IMR-90 (cell line): ENCODE measurements around the gene TREML2. TPM values are rescaled to one million over a fixed set of nuclear protein-coding genes. Genes with fewer than 3 reads are reported as not detected.

Experiments
- ATAC-seq: fragments of 200-7000 bp; cut with Tn5 transposase; 2 replicates; pipeline ENCODE4 v1.9.1; 2020; ENCODE audit warnings: low read depth, mild to moderate bottlenecking, moderate library complexity
- BruUV-seq: library from RNA; stranded (reverse); fragments of 400-500 nt; replicated peaks from 2 replicates; lab custom pipeline; 2021; lab: Mats Ljungman, UMichigan
- CTCF ChIA-PET: fragments of 300-600 bp; formaldehyde crosslinking; extraction: SDS; loops from one replicate; lab custom pipeline; 2021; ENCODE audit warnings: antibody characterized with exemption; lab: Yijun Ruan, JAX
- POLR2A ChIA-PET: fragments of 300-600 bp; sonication (Branson Sonifier 250); formaldehyde crosslinking; loops from one replicate; lab custom pipeline; 2022; ENCODE audit warnings: antibody characterized with exemption; ENCODE audit not compliant: unreplicated experiment; lab: Charles Lee
- DNase-seq: peaks from one replicate; pipeline ENCODE4 v3.0.0; 2013
- H2AFZ ChIP-seq: replicated peaks from 2 replicates; pipeline ENCODE3; 2013; ENCODE audit warnings: low read length, mild to moderate bottlenecking; ENCODE audit not compliant: poor library complexity
- H2AK5ac ChIP-seq: 2 replicates; pipeline ENCODE4 v1.6.1; 2013; ENCODE audit warnings: low read depth, low read length, inconsistent platforms
- H2AK9ac ChIP-seq: replicated peaks from 2 replicates; pipeline ENCODE3; 2013; ENCODE audit warnings: mild to moderate bottlenecking, low read depth, low read length, moderate library complexity; ENCODE audit not compliant: poor library complexity
- H2BK120ac ChIP-seq: 2 replicates; pipeline ENCODE4 v1.6.1; 2013; ENCODE audit warnings: low read depth, low read length, inconsistent platforms
- H2BK15ac ChIP-seq: 3 replicates; pipeline ENCODE4 v1.6.1; 2013; ENCODE audit warnings: low read depth, low read length, inconsistent platforms
- H2BK20ac ChIP-seq: 2 replicates; pipeline ENCODE4 v1.6.1; 2013; ENCODE audit warnings: low read depth, mild to moderate bottlenecking, inconsistent platforms, low read length, moderate library complexity
- H2BK5ac ChIP-seq: 2 replicates; pipeline ENCODE4 v1.6.1; 2013; ENCODE audit warnings: mild to moderate bottlenecking, low read depth, low read length, inconsistent platforms; ENCODE audit not compliant: poor library complexity, severe bottlenecking
- H3K14ac ChIP-seq: replicated peaks from 2 replicates; pipeline ENCODE4 v1.6.1; 2013; ENCODE audit warnings: low read depth, low read length, inconsistent platforms
- H3K18ac ChIP-seq: 2 replicates; pipeline ENCODE4 v1.6.1; 2013; ENCODE audit warnings: low read depth, low read length, control low read depth
- H3K23ac ChIP-seq: 2 replicates; pipeline ENCODE4 v1.6.1; 2013; ENCODE audit warnings: low read depth, low read length, inconsistent platforms
- H3K27ac ChIP-seq: 2 replicates; pipeline ENCODE4 v1.5.1; 2013; ENCODE audit warnings: mild to moderate bottlenecking, control low read depth, low read length; ENCODE audit not compliant: insufficient read depth
- H3K27me3 ChIP-seq: 2 replicates; pipeline ENCODE4 v1.6.1; 2013; ENCODE audit warnings: low read length; ENCODE audit not compliant: control insufficient read depth, insufficient read depth
- H3K36me3 ChIP-seq: 2 replicates; pipeline ENCODE4 v1.6.1; 2013; ENCODE audit warnings: low read length, mixed read lengths; ENCODE audit not compliant: control insufficient read depth, insufficient read depth
- H3K4ac ChIP-seq: 2 replicates; pipeline ENCODE4 v1.6.1; 2013; ENCODE audit warnings: low read depth, low read length, inconsistent platforms
- H3K4me1 ChIP-seq: 2 replicates; pipeline ENCODE4 v1.6.1; 2013; ENCODE audit warnings: low read length, mixed read lengths; ENCODE audit not compliant: control insufficient read depth, insufficient read depth
- H3K4me2 ChIP-seq: 2 replicates; pipeline ENCODE4 v1.6.1; 2013; ENCODE audit warnings: low read depth, mild to moderate bottlenecking, control low read depth, low read length, moderate library complexity
- H3K4me3 ChIP-seq: 2 replicates; pipeline ENCODE4 v1.5.1; 2013; ENCODE audit warnings: low read depth, mild to moderate bottlenecking, control low read depth, low read length, moderate library complexity; ENCODE audit not compliant: insufficient read depth
- H3K56ac ChIP-seq: 2 replicates; pipeline ENCODE4 v1.6.1; 2013; ENCODE audit warnings: low read length, inconsistent platforms; ENCODE audit not compliant: insufficient read depth; ENCODE audit errors: extremely low read depth
- H3K79me1 ChIP-seq, 2 experiments: 2 replicates each; pipeline ENCODE4 v1.6.1; 2013; ENCODE audit warnings: low read length in 2 of 2, inconsistent platforms in 1 of 2, low read depth in 1 of 2
- H3K9ac ChIP-seq: 2 replicates; pipeline ENCODE4 v1.6.1; 2013; ENCODE audit warnings: low read depth, low read length, control low read depth
- H3K9me1 ChIP-seq: 2 replicates; pipeline ENCODE4 v1.6.1; 2013; ENCODE audit warnings: low read length, inconsistent platforms; ENCODE audit not compliant: insufficient read depth
- H3K9me3 ChIP-seq: 2 replicates; pipeline ENCODE4 v1.6.1; 2013; ENCODE audit warnings: low read length; ENCODE audit not compliant: control insufficient read depth, insufficient read depth
- H4K20me1 ChIP-seq: 2 replicates; pipeline ENCODE4 v1.6.1; 2013; ENCODE audit warnings: low read length, inconsistent platforms; ENCODE audit not compliant: insufficient read depth
- H4K5ac ChIP-seq: 2 replicates; pipeline ENCODE4 v1.6.1; 2013; ENCODE audit warnings: mild to moderate bottlenecking, low read depth, low read length, control low read depth
- H4K8ac ChIP-seq, 2 experiments: 2 replicates each; pipeline ENCODE4 v1.6.1; 2013; ENCODE audit warnings: low read depth in 2 of 2, low read length in 2 of 2, control low read depth in 1 of 2, inconsistent platforms in 1 of 2
- H4K91ac ChIP-seq: 2 replicates; pipeline ENCODE4 v1.6.1; 2013; ENCODE audit warnings: low read depth, low read length, inconsistent platforms; ENCODE audit not compliant: insufficient read depth
- BHLHE40 ChIP-seq: fragments of 150-350 bp; IDR thresholded peaks from 2 replicates; pipeline ENCODE4 v1.6.1; 2016; ENCODE audit warnings: mild to moderate bottlenecking, low read depth, low read length
- CEBPB ChIP-seq: IDR thresholded peaks from 2 replicates; pipeline ENCODE4 v1.6.1; 2012; ENCODE audit warnings: low read depth, low read length, improper control_type of control experiment
- CHD1 ChIP-seq: IDR thresholded peaks from 2 replicates; pipeline ENCODE4 v1.6.1; 2012; ENCODE audit warnings: low read depth, low read length, improper control_type of control experiment
- CTCF ChIP-seq: conservative IDR thresholded peaks from 2 replicates; pipeline ENCODE4 v1.5.1; 2012; ENCODE audit warnings: mild to moderate bottlenecking, low read depth, low read length, improper control_type of control experiment
- FOS ChIP-seq: fragments of 150-350 bp; IDR thresholded peaks from 2 replicates; pipeline ENCODE4 v1.6.1; 2016; ENCODE audit warnings: low read depth, low read length
- MAFK ChIP-seq: IDR thresholded peaks from 2 replicates; pipeline ENCODE4 v1.6.1; 2012; ENCODE audit warnings: low read depth, low read length, improper control_type of control experiment
- MAZ ChIP-seq: IDR thresholded peaks from 2 replicates; pipeline ENCODE4 v1.6.1; 2012; ENCODE audit warnings: low read depth, mild to moderate bottlenecking, low read length, improper control_type of control experiment, moderate library complexity, borderline replicate concordance
- MXI1 ChIP-seq: IDR thresholded peaks from 2 replicates; pipeline ENCODE4 v1.6.1; 2012; ENCODE audit warnings: low read depth, mild to moderate bottlenecking, low read length, moderate library complexity, borderline replicate concordance
- NFE2L2 ChIP-seq: fragments of 150-350 bp; IDR thresholded peaks from 2 replicates; pipeline ENCODE4 v1.6.1; 2016; ENCODE audit warnings: low read depth, mild to moderate bottlenecking, low read length
- POLR2A ChIP-seq: IDR thresholded peaks from 2 replicates; pipeline ENCODE4 v1.6.1; 2012; ENCODE audit warnings: mild to moderate bottlenecking, low read depth, low read length
- RAD21 ChIP-seq: IDR thresholded peaks from 2 replicates; pipeline ENCODE4 v1.6.1; 2012; ENCODE audit warnings: low read length, improper control_type of control experiment
- RCOR1 ChIP-seq: IDR thresholded peaks from 2 replicates; pipeline ENCODE4 v1.6.1; 2012; ENCODE audit warnings: mild to moderate bottlenecking, low read length, improper control_type of control experiment; ENCODE audit not compliant: insufficient replicate concordance
- RFX5 ChIP-seq: IDR thresholded peaks from 2 replicates; pipeline ENCODE4 v1.8.0; 2012; ENCODE audit warnings: low read depth, mild to moderate bottlenecking, low read length, moderate library complexity
- SMC3 ChIP-seq: fragments of 150-350 bp; IDR thresholded peaks from 2 replicates; pipeline ENCODE4 v1.6.1; 2016; ENCODE audit warnings: low read depth, mild to moderate bottlenecking, antibody characterized with exemption, low read length, moderate library complexity
- USF2 ChIP-seq: fragments of 150-350 bp; IDR thresholded peaks from 2 replicates; pipeline ENCODE4 v1.6.1; 2017; ENCODE audit warnings: mild to moderate bottlenecking, antibody characterized with exemption, low read length, low read depth
- WGBS, 2 experiments: methylation state at CpG; one replicate each; pipeline versions ENCODE4 v1.1.5 to v1.1.7; 2013; ENCODE audit warnings: missing lambda C conversion rate in 2 of 2; ENCODE audit not compliant: insufficient read length in 1 of 2; ENCODE audit errors: extremely low coverage in 2 of 2; 5-methylcytosine and 5-hydroxymethylcytosine counted together
- dilution Hi-C: fragments of 300-500 bp; cut with HindIII; formaldehyde crosslinking; loops from one replicate; pipeline ENCODE4 v1.14.3; 2018; ENCODE audit warnings: low sequenced_read_pairs; ENCODE audit not compliant: unreplicated experiment
- in situ Hi-C: fragments of 300-500 bp; cut with MboI; formaldehyde crosslinking; loops from 3 replicates; pipeline ENCODE4 v1.14.3; 2019; ENCODE audit warnings: low sequenced_read_pairs, inconsistent platforms, mixed read lengths
- intact Hi-C: fragments of 100-400 bp; cut with micrococcal nuclease; formaldehyde crosslinking; loops from 2 replicates; pipeline ENCODE4 v1.10.0; 2022
- polyA plus RNA-seq, 3 experiments: library from polyadenylated mRNA; depleted of rRNA; stranded (reverse); fragments of >200 nt; gene quantifications; 2 replicates each; pipeline ENCODE4 v1.2.3, GENCODE V29; 2012; ENCODE audit warnings: low replicate concordance in 1 of 3
- total RNA-seq: library from RNA; depleted of rRNA; stranded (reverse); fragments of >200 nt; gene quantifications from 2 replicates; pipeline ENCODE4 v1.2.3, GENCODE V29; 2012
- TF ChIP-seq, protein P1 (sequence below): fragments of 150-350 bp; IDR thresholded peaks from 2 replicates; pipeline ENCODE4 v1.6.1; 2016; ENCODE audit warnings: low read depth, mild to moderate bottlenecking, low read length, moderate library complexity, borderline replicate concordance

TREML2 gene
- total and polyA plus RNA-seq, 2 of the 4 experiments (the other 2 are of a cell fraction) = not detected

GRCh38 chr6:41163419-41163717, 37.6 kb downstream of the TREML2 start:
- Histone ChIP-seq H3K79me1 (no peaks in the 10 kb centered on the region), H4K5ac (no peak overlapping the region), H3K56ac (no peak overlapping the region), H3K14ac (no peak overlapping the region), H2BK120ac (no peak overlapping the region), H3K27ac (no peak overlapping the region), H3K4me3 (no peak overlapping the region), H4K91ac (no peak overlapping the region), H3K4me1 (peaks cover 6% of the 10 kb centered on the region; the same call in 1 of the 2 replicates), H3K23ac (no peak overlapping the region), H3K9me3 (no peaks in the 10 kb centered on the region), H3K36me3 (no peaks in the 10 kb centered on the region), H2BK15ac (no peak overlapping the region), H3K4me2 (no peak overlapping the region), H2BK20ac (no peak overlapping the region), H2AK9ac (no peak overlapping the region), H3K4ac (no peak overlapping the region), H2BK5ac (no peak overlapping the region), H2AK5ac (no peak overlapping the region), H2AFZ (no peak overlapping the region), H3K9ac (no peak overlapping the region), H4K20me1 (no peaks in the 10 kb centered on the region), H4K8ac (no peak overlapping the region), H3K27me3 (peaks cover 5% of the 10 kb centered on the region), H3K18ac (no peak overlapping the region), H3K9me1 (no peaks in the 10 kb centered on the region)
- DNase-seq = no peak
- ATAC-seq = no peak
- TF ChIP-seq, protein P1, sequence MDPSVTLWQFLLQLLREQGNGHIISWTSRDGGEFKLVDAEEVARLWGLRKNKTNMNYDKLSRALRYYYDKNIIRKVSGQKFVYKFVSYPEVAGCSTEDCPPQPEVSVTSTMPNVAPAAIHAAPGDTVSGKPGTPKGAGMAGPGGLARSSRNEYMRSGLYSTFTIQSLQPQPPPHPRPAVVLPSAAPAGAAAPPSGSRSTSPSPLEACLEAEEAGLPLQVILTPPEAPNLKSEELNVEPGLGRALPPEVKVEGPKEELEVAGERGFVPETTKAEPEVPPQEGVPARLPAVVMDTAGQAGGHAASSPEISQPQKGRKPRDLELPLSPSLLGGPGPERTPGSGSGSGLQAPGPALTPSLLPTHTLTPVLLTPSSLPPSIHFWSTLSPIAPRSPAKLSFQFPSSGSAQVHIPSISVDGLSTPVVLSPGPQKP = no peak
- no peak for TF ChIP-seq RFX5
- TF ChIP-seq CTCF = no peak
- no peak for TF ChIP-seq CHD1
- no peak for TF ChIP-seq MAZ
- no peak for TF ChIP-seq NFE2L2
- no peak for TF ChIP-seq RCOR1
- TF ChIP-seq RAD21 = no peak
- TF ChIP-seq MAFK = no peak
- TF ChIP-seq FOS = no peak
- TF ChIP-seq SMC3 = no peak
- no peak for TF ChIP-seq USF2
- TF ChIP-seq MXI1 = no peak
- no peak for TF ChIP-seq CEBPB
- no peak for TF ChIP-seq POLR2A
- no peak for TF ChIP-seq BHLHE40
- no TSS peak for BruUV-seq
- CTCF ChIA-PET = no interaction called here
- dilution Hi-C loops = no loop called here
- 75% methylated on average over 1 of the region's 1 CpG; no CpG with 5 or more reads in 1 of the 2 experiments for WGBS, 2 experiments
- in situ Hi-C loops = no loop called here
- intact Hi-C loops = no loop called here
- POLR2A ChIA-PET = no interaction called here
